ENCODE results near the gene PAXX. TPM values are rescaled to one million over a fixed set of nuclear protein-coding genes. Genes with fewer than 3 reads are reported as not detected.

The PAXX gene
- total and polyA plus RNA-seq, 2 experiments from 2014 or later, result 102 to 130 TPM

DNA sequence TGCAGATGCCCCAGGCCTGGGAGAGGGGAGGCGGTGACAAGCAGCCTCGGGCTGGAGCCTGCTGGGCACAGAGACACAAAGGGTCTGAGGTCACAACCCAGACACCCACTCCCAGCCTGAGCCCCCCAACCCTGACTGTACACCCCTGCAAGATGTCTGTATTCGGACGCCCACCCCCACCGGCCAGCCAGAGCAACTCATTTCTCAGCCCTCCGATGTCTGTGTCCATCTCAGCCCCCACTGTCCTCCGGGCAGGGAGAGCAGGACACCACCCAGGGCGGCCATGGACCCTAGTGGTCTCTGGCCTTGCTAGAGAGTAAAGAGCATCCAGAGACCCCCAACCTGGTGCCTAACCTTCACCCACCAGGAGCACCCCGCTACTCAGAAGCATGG is 36.3 kb upstream of the PAXX start:
- no peaks in the 10 kb centered on the region for H3K36me3 ChIP-seq
- peaks cover 1% of the 10 kb centered on the region for H3K4me1 ChIP-seq (ENCODE audit: low read depth)
- no peak overlapping the region for H3K4me3 ChIP-seq
- no peaks in the 10 kb centered on the region for H3K27me3 ChIP-seq
- H3K9me3 ChIP-seq (ENCODE audit: low read depth), result no peaks in the 10 kb centered on the region
- TF ChIP-seq, protein P1, sequence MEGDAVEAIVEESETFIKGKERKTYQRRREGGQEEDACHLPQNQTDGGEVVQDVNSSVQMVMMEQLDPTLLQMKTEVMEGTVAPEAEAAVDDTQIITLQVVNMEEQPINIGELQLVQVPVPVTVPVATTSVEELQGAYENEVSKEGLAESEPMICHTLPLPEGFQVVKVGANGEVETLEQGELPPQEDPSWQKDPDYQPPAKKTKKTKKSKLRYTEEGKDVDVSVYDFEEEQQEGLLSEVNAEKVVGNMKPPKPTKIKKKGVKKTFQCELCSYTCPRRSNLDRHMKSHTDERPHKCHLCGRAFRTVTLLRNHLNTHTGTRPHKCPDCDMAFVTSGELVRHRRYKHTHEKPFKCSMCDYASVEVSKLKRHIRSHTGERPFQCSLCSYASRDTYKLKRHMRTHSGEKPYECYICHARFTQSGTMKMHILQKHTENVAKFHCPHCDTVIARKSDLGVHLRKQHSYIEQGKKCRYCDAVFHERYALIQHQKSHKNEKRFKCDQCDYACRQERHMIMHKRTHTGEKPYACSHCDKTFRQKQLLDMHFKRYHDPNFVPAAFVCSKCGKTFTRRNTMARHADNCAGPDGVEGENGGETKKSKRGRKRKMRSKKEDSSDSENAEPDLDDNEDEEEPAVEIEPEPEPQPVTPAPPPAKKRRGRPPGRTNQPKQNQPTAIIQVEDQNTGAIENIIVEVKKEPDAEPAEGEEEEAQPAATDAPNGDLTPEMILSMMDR (IDR thresholded peaks at IDR 0.05; ENCODE audit: low read depth, low read length), result no peak
- DNase-seq (ENCODE audit: low read depth in 1 of 2, low spot score in 1 of 2), result no peak
- H3K27ac ChIP-seq, result no peak overlapping the region

DNA sequence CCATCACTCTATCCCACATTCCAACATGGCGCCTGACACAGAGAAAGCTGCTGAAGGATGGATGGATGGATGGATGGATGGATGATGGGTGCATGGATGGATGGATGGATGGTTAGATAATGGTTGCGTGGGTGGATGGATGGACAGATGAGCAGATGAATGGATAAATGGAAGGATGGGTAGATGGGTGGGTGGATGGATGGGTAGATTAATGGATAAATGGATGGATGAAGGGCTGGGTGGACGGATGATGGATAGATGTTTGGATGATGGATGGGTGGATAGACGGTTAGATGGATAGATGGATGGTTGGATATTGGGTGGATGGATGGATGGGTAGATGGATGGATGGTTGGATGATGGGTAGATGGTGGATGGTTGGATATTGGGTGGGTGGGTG is 35.6 kb upstream of the PAXX start:
- Histone ChIP-seq H3K27ac (no peak overlapping the region), H3K27me3 (no peaks in the 10 kb centered on the region), H3K4me3 (no peak overlapping the region), H3K36me3 (no peaks in the 10 kb centered on the region), H3K9me3 (ENCODE audit: low read depth) (no peaks in the 10 kb centered on the region), H3K4me1 (ENCODE audit: low read depth) (no peaks in the 10 kb centered on the region)
- no peak for DNase-seq (ENCODE audit: low read depth in 1 of 2, low spot score in 1 of 2)
- TF ChIP-seq, protein P1 (IDR thresholded peaks at IDR 0.05; ENCODE audit: low read depth, low read length), result no peak

DNA sequence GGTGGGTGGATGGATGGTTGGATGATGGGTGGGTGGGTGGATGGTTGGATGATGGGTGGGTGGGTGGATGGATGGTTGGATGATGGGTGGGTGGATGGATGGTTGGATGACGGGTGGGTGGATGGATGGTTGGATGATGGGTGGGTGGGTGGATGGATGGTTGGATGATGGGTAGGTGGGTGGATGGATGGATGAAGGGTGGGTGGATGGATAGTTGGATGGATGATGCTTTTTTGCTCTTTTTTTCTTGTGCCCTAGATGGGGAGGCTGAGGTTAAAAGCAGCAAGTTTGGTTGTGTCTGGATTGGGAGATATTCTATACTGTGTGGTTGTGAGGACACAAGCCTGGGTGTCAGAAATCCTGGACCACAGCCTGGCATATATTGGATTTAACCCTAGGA is 34.8 kb upstream of the PAXX start:
- TF ChIP-seq, protein P1 (IDR thresholded peaks at IDR 0.05; ENCODE audit: low read depth, low read length), result no peak
- Histone ChIP-seq H3K36me3 (no peaks in the 10 kb centered on the region), H3K4me3 (no peak overlapping the region), H3K27ac (no peak overlapping the region), H3K27me3 (no peaks in the 10 kb centered on the region), H3K9me3 (ENCODE audit: low read depth) (no peaks in the 10 kb centered on the region), H3K4me1 (ENCODE audit: low read depth) (no peaks in the 10 kb centered on the region)
- DNase-seq (ENCODE audit: low read depth in 1 of 2, low spot score in 1 of 2), result no peak

GRCh38 chr9:136957901-136958300 is 34.3 kb upstream of the PAXX start:
- no peaks in the 10 kb centered on the region for H3K36me3 ChIP-seq
- no peak overlapping the region for H3K27ac ChIP-seq
- H3K27me3 ChIP-seq, result no peaks in the 10 kb centered on the region
- TF ChIP-seq, protein P1 (IDR thresholded peaks at IDR 0.05; ENCODE audit: low read depth, low read length), result no peak
- no peak overlapping the region for H3K4me3 ChIP-seq
- no peaks in the 10 kb centered on the region for H3K9me3 ChIP-seq (ENCODE audit: low read depth)
- DNase-seq (ENCODE audit: low read depth in 1 of 2, low spot score in 1 of 2), result no peak
- H3K4me1 ChIP-seq (ENCODE audit: low read depth), result no peaks in the 10 kb centered on the region

DNA sequence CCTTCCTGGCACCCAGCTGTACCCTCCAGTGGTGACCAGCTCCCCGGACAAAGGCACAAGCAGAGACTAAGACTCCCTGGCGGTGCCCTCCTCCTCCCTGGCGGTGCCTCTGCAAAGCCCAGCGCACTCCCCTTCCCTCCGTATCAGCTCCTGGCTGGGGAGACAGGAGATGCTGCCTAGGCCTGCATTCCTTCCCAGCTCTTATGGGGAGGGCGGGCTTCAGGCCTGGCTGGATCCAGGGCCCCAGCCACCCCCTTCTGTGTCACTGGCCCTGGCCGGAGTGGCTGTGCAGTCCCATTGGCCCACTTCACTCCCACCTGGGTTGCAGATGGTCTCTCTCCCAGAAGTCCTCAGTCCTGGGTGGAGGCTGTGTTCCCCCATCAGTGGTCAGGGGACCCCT is 33.7 kb upstream of the PAXX start:
- no peaks in the 10 kb centered on the region for H3K27me3 ChIP-seq
- H3K4me3 ChIP-seq, result no peak overlapping the region
- no peaks in the 10 kb centered on the region for H3K9me3 ChIP-seq (ENCODE audit: low read depth)
- H3K27ac ChIP-seq, result no peak overlapping the region
- TF ChIP-seq, protein P1 (IDR thresholded peaks at IDR 0.05; ENCODE audit: low read depth, low read length), result no peak
- DNase-seq (ENCODE audit: low read depth in 1 of 2, low spot score in 1 of 2), result no peak
- no peaks in the 10 kb centered on the region for H3K4me1 ChIP-seq (ENCODE audit: low read depth)
- H3K36me3 ChIP-seq, result no peaks in the 10 kb centered on the region

Measured in cardiac muscle cell (in vitro differentiated cells and primary cell).